Measurements from ENCODE around the gene SMC1B.

GRCh38 chr22:45335854-45336522 lies 77.4 kb downstream of the SMC1B start:
- TF ChIP-seq PAX5 (IDR thresholded peaks at IDR 0.05; ENCODE audit: insufficient read depth, low read length, severe bottlenecking) = no peak
- TF ChIP-seq POLR2A (IDR thresholded peaks at IDR 0.05; ENCODE audit: low read depth, low read length) = no peak
- no peak for TF ChIP-seq POLR2AphosphoS5 (IDR thresholded peaks at IDR 0.05; ENCODE audit: low read depth, low read length)
